ENCODE measurements around the gene ABHD2.

DNA sequence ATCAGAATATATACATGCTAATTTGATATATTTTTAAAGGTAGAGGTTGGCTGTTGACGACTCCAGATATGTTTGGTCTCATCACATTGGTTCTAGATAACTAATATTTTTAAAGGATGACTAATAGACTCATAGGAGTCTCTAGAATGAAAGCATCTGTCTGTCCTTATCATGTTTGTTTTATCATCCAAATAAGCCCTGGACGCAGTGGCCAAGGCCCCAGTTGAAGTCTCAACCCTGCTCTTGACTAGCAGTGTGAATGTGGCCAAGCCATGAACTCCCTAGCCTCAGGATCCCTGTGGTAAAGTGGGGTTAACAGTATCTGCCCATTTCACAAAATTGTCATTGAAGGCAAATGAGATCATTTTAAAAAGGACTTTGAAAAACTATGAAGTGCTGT is 53.6 kb downstream of the ABHD2 start:
- TF ChIP-seq CTCF (IDR thresholded peaks at IDR 0.05), result no peak
- TF ChIP-seq POLR2A (IDR thresholded peaks at IDR 0.05), result no peak

Data from heart left ventricle (tissue), 13 donors.